GM18519 (cell line): Measurements from ENCODE around the gene PRKCE.
A peak's percentile ranks its signal among the peaks of the same experiment; 100 is the strongest.

ENCODE experiments used
- ATAC-seq: cut with Tn5 transposase; IDR thresholded peaks from one replicate; pipeline ENCODE4 v1.9.1; 2021; ENCODE audit warnings: mild to moderate bottlenecking, moderate library complexity; ENCODE audit not compliant: unreplicated experiment, low FRiP score

PRKCE gene

GRCh38 chr2:45825001-45825651 lies 173.7 kb downstream of the PRKCE start:
- no peak for ATAC-seq

DNA sequence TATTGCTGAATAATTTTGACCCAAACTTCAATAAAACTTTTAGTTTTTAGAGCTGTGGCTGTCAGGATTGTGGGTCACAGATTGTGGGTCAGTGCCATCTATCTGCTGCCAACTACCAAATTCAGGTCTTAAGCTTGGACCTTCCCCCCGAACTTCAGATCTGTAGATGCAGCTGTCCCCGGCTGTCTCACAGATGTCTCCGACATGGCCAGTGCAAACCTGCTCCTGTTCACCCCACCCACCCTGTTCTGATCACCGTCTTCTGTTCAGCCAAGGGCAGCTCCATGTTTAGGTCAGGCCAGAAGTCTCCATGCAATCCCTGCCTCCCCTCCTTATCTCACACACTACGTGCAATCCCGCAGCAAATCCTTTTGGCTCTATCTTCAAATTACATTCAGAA lies 175.0 kb downstream of the PRKCE start:
- ATAC-seq: no peak

DNA sequence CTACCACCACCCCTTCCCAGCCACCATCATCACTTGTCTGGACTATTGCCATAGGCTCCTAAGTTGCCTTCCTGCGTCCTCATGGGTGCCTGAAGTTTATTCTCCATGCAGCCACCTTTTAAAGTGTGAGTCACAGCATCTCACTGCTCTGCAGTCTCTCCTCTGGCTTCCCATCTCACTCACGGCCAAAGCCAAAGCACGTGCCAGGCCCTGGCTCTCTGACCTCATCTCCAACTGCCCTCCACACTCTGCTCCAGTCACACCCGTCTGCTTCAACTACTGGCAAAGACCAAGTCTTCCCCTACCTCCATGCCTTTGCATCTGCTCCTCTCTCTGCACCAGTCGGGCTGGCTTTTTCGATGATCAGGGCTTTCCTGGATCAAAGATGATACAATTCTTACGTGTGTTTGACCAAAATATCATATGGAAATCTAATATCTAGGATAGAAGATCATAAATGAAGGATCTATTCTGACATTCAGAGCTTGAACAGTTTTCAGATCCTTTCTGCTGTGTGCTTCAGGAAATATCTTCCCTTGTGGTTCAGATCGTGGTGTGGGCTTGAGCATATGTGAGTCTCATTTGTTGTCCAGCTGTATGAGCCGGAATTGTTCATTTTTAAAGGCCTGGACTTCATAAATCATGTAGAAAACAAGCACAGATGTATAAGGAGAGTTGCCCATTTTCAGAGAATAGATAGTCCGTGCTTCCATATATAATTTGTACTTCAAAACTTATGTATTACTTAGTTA lies 175.6 kb downstream of the PRKCE start:
- no peak for ATAC-seq

- no peak for ATAC-seq
Measured at GRCh38 chr2:45830322-45830721, 178.8 kb downstream of the PRKCE start.

GRCh38 chr2:45833301-45833967 lies 182.0 kb downstream of the PRKCE start:
- peak; percentile 22 for ATAC-seq

DNA sequence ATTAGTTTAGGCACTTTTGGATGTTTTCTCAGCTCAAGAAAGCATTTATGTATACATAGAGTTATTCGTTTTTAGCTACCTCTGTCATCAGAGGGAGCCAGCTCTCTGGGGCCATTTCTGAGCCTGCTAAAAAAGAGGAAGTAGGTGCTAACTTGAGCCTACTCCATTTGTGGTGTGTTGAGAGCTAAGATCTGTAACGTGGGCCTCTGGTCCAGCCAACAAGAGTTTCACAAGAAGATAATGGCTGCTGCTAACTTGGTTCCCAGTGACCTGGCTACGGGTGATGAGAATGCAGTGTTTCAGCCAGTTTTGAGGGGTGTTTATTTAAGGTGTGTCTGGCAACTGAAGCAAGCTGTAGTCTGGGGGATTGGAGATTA lies 182.5 kb downstream of the PRKCE start:
- ATAC-seq: peak; percentile 69

DNA sequence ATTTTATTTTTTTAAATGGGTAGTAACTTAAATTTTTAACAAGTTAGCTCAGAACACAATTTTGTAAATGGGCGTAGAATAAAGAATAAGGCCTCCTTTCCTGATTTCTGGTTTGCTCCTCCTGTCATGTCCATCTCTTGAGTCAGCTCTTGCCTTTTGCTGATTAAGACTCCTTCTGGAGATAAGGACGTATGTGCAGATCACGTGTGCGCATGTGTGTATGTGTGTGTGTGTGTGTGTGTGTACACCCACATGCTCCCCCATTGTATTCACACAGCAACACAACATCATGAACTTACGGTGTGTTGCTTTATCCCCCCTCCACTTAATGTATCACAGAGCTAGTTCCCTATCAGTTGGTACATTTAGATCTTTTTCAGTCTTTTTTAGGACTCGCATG lies 182.9 kb downstream of the PRKCE start:
- no peak for ATAC-seq

DNA sequence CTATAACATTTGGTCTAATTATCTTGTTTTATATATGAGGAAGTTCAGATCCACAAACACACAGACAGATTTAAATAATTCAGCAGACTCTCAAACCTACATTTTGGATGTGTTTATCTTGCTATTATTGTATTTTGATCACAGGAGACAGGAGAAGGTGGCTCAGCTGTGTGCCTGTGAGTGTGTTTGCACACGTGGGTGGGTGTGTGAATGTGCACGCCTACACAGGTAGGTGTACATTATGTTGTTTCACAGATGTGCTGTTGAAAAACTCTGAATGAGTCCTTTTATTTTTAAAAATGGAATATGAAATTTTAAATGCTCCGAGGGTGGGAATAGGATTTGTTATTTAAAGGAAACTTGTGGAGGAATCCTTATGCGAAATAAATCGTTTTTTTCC lies 183.4 kb downstream of the PRKCE start:
- ATAC-seq: no peak

GRCh38 chr2:45836316-45836715 lies 184.8 kb downstream of the PRKCE start:
- ATAC-seq: no peak

GRCh38 chr2:45836740-45837139 lies 185.3 kb downstream of the PRKCE start:
- no peak for ATAC-seq

- no peak for ATAC-seq
Measured at GRCh38 chr2:45837812-45838341, 186.4 kb downstream of the PRKCE start.

- ATAC-seq: no peak
Measured at GRCh38 chr2:45839508-45840251, 188.2 kb downstream of the PRKCE start.

DNA sequence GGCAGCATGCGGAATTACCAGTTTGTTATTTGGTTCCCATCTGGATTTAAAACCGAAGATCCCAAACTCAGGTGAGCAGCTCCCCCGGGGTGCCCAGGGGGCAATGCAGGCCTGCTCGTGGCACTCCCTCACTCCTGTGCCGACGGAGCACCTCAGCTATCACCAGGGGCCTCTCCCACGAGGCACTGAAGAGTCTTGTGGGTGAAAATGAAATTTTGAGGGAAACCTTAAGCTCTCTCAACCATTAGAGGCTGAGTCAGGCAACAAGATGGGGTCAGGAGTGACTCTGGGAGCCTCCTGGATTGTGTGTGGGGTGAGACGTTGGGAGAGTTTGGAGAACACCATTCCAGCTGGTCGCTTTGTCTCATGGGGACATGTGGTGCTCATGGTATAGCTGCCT lies 189.0 kb downstream of the PRKCE start:
- no peak for ATAC-seq

DNA sequence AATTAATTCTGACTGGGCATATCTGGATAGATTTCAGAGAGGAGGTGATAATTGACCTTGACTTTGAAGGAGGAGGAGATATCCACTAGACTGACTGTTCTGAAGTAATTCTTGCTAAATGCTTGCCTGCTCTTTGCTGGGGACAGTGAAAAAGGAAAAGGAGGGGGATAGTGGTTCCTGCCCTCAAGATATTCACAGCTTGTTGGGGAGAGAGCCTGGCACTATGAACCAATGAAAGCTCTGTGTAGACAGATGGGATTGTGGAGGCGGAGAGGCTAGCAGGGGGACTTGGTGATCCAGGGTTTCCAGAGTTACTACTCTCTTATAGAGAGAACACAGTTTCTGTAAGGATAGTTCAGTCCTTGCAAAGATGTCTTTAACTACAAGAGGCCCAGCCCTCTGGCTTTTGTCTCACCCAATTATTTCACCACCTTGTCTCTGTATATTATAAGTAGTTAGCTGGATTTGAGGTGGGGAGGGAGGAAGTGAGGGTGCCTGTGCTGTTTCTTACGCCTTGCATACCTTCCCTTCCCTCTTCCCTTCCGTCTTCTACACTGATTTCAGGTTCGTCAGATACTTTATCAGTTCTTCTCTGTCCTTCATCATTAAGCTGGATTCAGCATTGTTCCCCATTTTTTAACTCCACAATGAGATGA lies 190.4 kb downstream of the PRKCE start:
- ATAC-seq: no peak

GRCh38 chr2:45843136-45843535 lies 191.7 kb downstream of the PRKCE start:
- ATAC-seq: no peak

GRCh38 chr2:45844796-45845457 lies 193.5 kb downstream of the PRKCE start:
- ATAC-seq: no peak

DNA sequence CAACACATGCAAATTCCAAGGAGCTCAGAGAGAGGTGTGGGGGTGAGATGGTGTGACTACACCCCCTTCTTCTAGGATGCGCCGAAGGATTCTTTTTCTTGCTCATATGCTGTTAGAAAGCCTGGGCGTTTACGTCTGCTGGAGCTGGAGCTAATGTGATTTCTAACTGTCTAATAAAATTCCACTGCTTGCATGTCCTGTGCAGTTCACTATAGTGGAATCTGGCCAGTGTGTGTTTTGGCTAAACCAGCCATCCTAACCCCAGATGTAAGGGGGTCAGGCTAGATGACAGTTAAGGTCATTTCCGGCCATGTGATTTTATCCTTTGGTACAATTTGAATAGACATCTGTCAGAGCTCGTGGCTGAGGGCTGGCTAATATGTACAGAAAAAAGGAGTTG lies 194.1 kb downstream of the PRKCE start:
- no peak for ATAC-seq

DNA sequence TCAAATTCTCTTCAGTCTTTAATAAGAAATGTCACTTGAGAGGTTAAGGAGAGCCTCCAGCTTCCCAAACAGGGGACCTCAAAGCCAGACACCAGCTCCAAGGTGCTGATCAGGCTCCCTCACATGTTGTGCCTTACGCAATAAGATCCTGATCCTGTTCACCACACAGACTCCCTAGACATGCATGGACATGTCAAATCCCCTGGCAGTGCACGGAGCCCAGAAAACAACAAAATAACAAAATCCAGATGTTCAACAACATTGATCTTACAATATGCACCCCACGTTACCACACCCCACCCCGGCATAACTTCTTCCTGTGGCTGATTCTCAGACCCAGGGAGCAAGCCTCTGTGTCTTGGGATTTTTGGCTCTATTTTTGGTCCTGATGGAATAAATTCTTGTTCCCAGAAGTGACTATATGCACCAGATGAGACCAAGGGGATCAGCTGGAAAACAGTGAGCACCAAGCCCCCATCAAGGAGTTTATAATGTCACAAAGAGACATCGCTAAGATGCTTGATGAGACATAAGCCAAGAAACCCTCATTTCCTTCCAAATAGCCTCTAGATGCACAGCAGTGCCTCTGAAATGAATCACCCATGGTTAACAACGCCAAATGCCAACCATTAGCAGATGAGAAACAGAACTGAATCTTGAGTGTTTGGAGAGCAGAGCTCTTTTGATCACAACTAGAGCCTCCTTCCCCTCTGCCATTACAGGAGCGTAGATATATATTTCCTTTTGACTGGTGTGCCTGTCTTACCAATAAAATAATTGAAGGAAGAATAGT lies 198.2 kb downstream of the PRKCE start:
- no peak for ATAC-seq

DNA sequence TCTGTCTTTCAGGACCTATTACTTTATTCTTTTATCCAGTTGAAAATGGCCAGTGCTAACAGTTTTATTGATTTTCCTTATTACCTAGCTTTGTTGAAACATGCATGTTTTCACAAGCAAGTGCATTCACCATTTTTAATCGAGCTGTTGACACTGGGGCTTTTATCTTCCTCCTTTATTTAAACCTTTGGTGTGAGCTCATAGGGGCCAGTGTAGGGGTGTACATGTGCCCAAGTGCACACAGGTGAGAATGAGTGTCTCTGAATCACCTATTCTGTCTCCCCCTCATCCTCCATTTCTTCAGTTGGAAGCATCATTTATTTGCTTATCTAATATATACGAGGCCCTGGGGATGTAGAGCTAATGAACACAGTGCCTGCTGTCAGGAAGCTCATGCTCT lies 199.1 kb downstream of the PRKCE start:
- ATAC-seq: no peak
